CD14-positive monocyte (primary cell): Measurements from ENCODE around the gene GRM4. TPM values are rescaled to one million over a fixed set of nuclear protein-coding genes. Genes with fewer than 3 reads are reported as not detected.

ENCODE experiments used
- DNase-seq, 3 donors: peaks; one replicate each; pipeline ENCODE4 v3.0.0-alpha.2; 2011 to 2022
- H2AFZ ChIP-seq: 2 replicates; pipeline ENCODE4 v1.6.0; 2012; ENCODE audit warnings: mild to moderate bottlenecking, low read depth, low read length, inconsistent platforms; ENCODE audit not compliant: insufficient read depth, poor library complexity, severe bottlenecking
- H3K27ac ChIP-seq, 2 donors: 1 replicate in 1 of 2; 2 replicates in 1 of 2; pipeline ENCODE4 v1.5.1; 2012 to 2013; ENCODE audit warnings: low read length in 2 of 2, control low read depth in 1 of 2, inconsistent platforms in 1 of 2, low read depth in 1 of 2, mild to moderate bottlenecking in 1 of 2
- H3K27me3 ChIP-seq, 2 donors: one replicate each; pipeline versions ENCODE4 v1.6.0 to v1.6.1; 2011 to 2013; ENCODE audit warnings: low read length in 2 of 2; ENCODE audit not compliant: control insufficient read depth in 2 of 2, insufficient read depth in 2 of 2
- H3K36me3 ChIP-seq, 2 donors: replicated peaks in 1 of 2; 1 replicate in 1 of 2; 2 replicates in 1 of 2; pipeline versions ENCODE4 v1.5.1 to v1.6.1; 2012 to 2013; ENCODE audit warnings: low read length in 2 of 2, control low read depth in 1 of 2, inconsistent platforms in 1 of 2, mild to moderate bottlenecking in 1 of 2; ENCODE audit not compliant: insufficient read depth in 2 of 2, control insufficient read depth in 1 of 2
- H3K4me1 ChIP-seq, 2 donors: 1 replicate in 1 of 2; 2 replicates in 1 of 2; pipeline versions ENCODE4 v1.5.1 to v1.6.1; 2012 to 2013; ENCODE audit warnings: low read length in 2 of 2, control low read depth in 1 of 2, inconsistent platforms in 1 of 2, mild to moderate bottlenecking in 1 of 2, moderate library complexity in 1 of 2; ENCODE audit not compliant: insufficient read depth in 2 of 2, control insufficient read depth in 1 of 2
- H3K4me2 ChIP-seq: replicated peaks from 2 replicates; pipeline ENCODE3; 2012; ENCODE audit warnings: low read length, moderate library complexity, mild to moderate bottlenecking; ENCODE audit not compliant: poor library complexity, severe bottlenecking; ENCODE audit errors: extremely low read depth
- H3K4me3 ChIP-seq, 3 experiments: fragments of 200-600 bp in 1 of 3; sonication (generic) in 1 of 3; replicated peaks in 1 of 3; 1 replicate in 2 of 3; 2 replicates in 1 of 3; pipeline ENCODE4 v1.5.1; 2011 to 2013; ENCODE audit warnings: low read length in 3 of 3, mild to moderate bottlenecking in 3 of 3, control low read depth in 2 of 3, low read depth in 2 of 3, inconsistent platforms in 1 of 3, moderate library complexity in 1 of 3
- H3K79me2 ChIP-seq: 2 replicates; pipeline ENCODE4 v1.6.0; 2012; ENCODE audit warnings: mild to moderate bottlenecking, control low read depth, inconsistent platforms, low read length, moderate library complexity; ENCODE audit not compliant: insufficient read depth
- H3K9ac ChIP-seq: 2 replicates; pipeline ENCODE4 v1.6.0; 2017; ENCODE audit warnings: low read length, mild to moderate bottlenecking; ENCODE audit not compliant: insufficient read depth, poor library complexity, severe bottlenecking
- H3K9me3 ChIP-seq, 2 donors: replicated peaks in 1 of 2; 1 replicate in 1 of 2; 2 replicates in 1 of 2; pipeline versions ENCODE4 v1.5.1 to v1.6.1; 2012 to 2013; ENCODE audit warnings: low read length in 2 of 2, control low read depth in 1 of 2; ENCODE audit not compliant: control insufficient read depth in 1 of 2, insufficient read depth in 1 of 2
- H4K20me1 ChIP-seq: 2 replicates; pipeline ENCODE4 v1.6.0; 2012; ENCODE audit warnings: mild to moderate bottlenecking, low read length, control low read depth, moderate library complexity; ENCODE audit not compliant: insufficient read depth
- H3K27ac Mint-ChIP-seq, 7 donors: one replicate each; pipeline ENCODE4 v1.8.0; 2020; ENCODE audit warnings: mild to moderate bottlenecking in 7 of 7, mixed read lengths in 7 of 7, moderate library complexity in 6 of 7, inconsistent platforms in 2 of 7
- H3K27me3 Mint-ChIP-seq, 3 donors: one replicate each; pipeline ENCODE4 v1.8.0; 2021 to 2022; ENCODE audit warnings: low read depth in 3 of 3, mild to moderate bottlenecking in 3 of 3, mixed read lengths in 3 of 3, moderate library complexity in 3 of 3, inconsistent platforms in 1 of 3
- H3K36me3 Mint-ChIP-seq, 2 donors: one replicate each; pipeline ENCODE4 v1.8.0; 2020; ENCODE audit warnings: mixed read lengths in 2 of 2, inconsistent platforms in 1 of 2, mild to moderate bottlenecking in 1 of 2
- H3K4me1 Mint-ChIP-seq: one replicate; pipeline ENCODE4 v1.8.0; 2020; ENCODE audit warnings: mild to moderate bottlenecking, mixed read lengths
- H3K4me3 Mint-ChIP-seq, 2 donors: one replicate each; pipeline ENCODE4 v1.8.0; 2020; ENCODE audit warnings: mild to moderate bottlenecking in 2 of 2, mixed read lengths in 2 of 2, moderate library complexity in 1 of 2
- H3K9me3 Mint-ChIP-seq, 7 donors: one replicate each; pipeline ENCODE4 v1.8.0; 2020 to 2022; ENCODE audit warnings: mixed read lengths in 7 of 7, mild to moderate bottlenecking in 6 of 7, moderate library complexity in 6 of 7, inconsistent platforms in 2 of 7
- CTCF ChIP-seq: fragments of 200-600 bp; IDR thresholded peaks from one replicate; pipeline ENCODE4 v1.8.0; 2022; ENCODE audit warnings: antibody characterized with exemption, mild to moderate bottlenecking
- WGBS: methylation state at CpG from one replicate; pipeline ENCODE4 v1.1.5; 2013; ENCODE audit warnings: missing lambda C conversion rate; ENCODE audit not compliant: insufficient coverage; 5-methylcytosine and 5-hydroxymethylcytosine counted together
- intact Hi-C, 2 donors: fragments of 100-400 bp; cut with micrococcal nuclease; formaldehyde crosslinking; loops; one replicate each; pipeline versions ENCODE4 v1.15.0 to v1.15.1; 2023
- polyA plus RNA-seq, 3 donors: library from polyadenylated mRNA; depleted of rRNA in 1 of 3; unstranded in 2 of 3; stranded (reverse) in 1 of 3; fragments of 300-500 nt in 2 of 3; fragments of >200 nt in 1 of 3; fragmentation: Illumina TruSeq in 2 of 3; gene quantifications; 1 replicate in 2 of 3; 2 replicates in 1 of 3; pipeline ENCODE4 v1.2.3, GENCODE V29; 2012 to 2021

GRM4 gene
- polyA plus RNA-seq, 3 donors: not detected

GRCh38 chr6:34037151-34037550 is 108.7 kb downstream of the GRM4 start:
- no peaks in the 10 kb centered on the region for H3K4me1 ChIP-seq
- H3K79me2 ChIP-seq: no peaks in the 10 kb centered on the region
- Mint-ChIP-seq H3K9me3 (no peaks in the 10 kb centered on the region), H3K4me1 (no peaks in the 10 kb centered on the region), H3K4me3 (no peak overlapping the region), H3K36me3 (no peaks in the 10 kb centered on the region), H3K27ac (no peak overlapping the region), H3K27me3 (peaks cover 3 to 8% (median 7%) of the 10 kb centered on the region in 3 donors)
- no peak overlapping the region for H3K9ac ChIP-seq
- no peaks in the 10 kb centered on the region for H4K20me1 ChIP-seq
- 89% methylated on average over 1 of the region's 3 CpGs for WGBS
- no peak overlapping the region for H3K4me3 ChIP-seq
- no peak overlapping the region for H3K4me2 ChIP-seq
- no peak overlapping the region for H3K27ac ChIP-seq
- H3K9me3 ChIP-seq: no peaks in the 10 kb centered on the region
- H3K27me3 ChIP-seq: peaks cover 0 to 2% of the 10 kb centered on the region in 2 donors
- no peaks in the 10 kb centered on the region for H3K36me3 ChIP-seq
- no peak for TF ChIP-seq CTCF
- intact Hi-C loops: no loop called here
- DNase-seq: no peak
- no peak overlapping the region for H2AFZ ChIP-seq

GRCh38 chr6:34036357-34037069 is 109.4 kb downstream of the GRM4 start:
- Histone ChIP-seq H3K36me3 (no peaks in the 10 kb centered on the region), H3K4me3 (no peak overlapping the region), H3K9me3 (no peaks in the 10 kb centered on the region), H3K79me2 (no peaks in the 10 kb centered on the region), H3K4me2 (no peak overlapping the region), H4K20me1 (no peaks in the 10 kb centered on the region), H3K27me3 (peaks cover 0 to 2% of the 10 kb centered on the region in 2 donors), H2AFZ (no peak overlapping the region), H3K9ac (no peak overlapping the region), H3K27ac (no peak overlapping the region), H3K4me1 (no peaks in the 10 kb centered on the region)
- Mint-ChIP-seq H3K4me3 (no peak overlapping the region), H3K36me3 (no peaks in the 10 kb centered on the region), H3K9me3 (no peaks in the 10 kb centered on the region), H3K27me3 (peaks cover 3 to 8% (median 6%) of the 10 kb centered on the region in 3 donors), H3K27ac (no peak overlapping the region), H3K4me1 (no peaks in the 10 kb centered on the region)
- TF ChIP-seq CTCF: no peak
- intact Hi-C loops: no loop called here
- 97% methylated on average over 20 of the region's 20 CpGs for whole genome bisulfite sequencing
- no peak for DNase-seq
